NOMO-1 treated with DMSO at 0.1 percent for 48 hours (cell line): Measurements from ENCODE around the gene ROS1.
"Not testable (repeated sequence)": the region's sequence is repeated elsewhere in the genome, so short reads cannot be mapped to it uniquely, and the experiment has no call there.

Experiments
- DNase-seq: peaks from one replicate; lab custom pipeline; 2025; ENCODE audit not compliant: unreplicated experiment; lab: John Stamatoyannopoulos, UW

The ROS1 gene

GRCh38 chr6:117268924-117269323 lies 156.8 kb downstream of the ROS1 start:
- DNase-seq: no peak

GRCh38 chr6:117267766-117268534 lies 157.8 kb downstream of the ROS1 start:
- no peak for DNase-seq

- DNase-seq: no peak
Measured at GRCh38 chr6:117267054-117267347, 158.7 kb downstream of the ROS1 start.

GRCh38 chr6:117266257-117267053 lies 159.3 kb downstream of the ROS1 start:
- DNase-seq: no peak

GRCh38 chr6:117265410-117266256 lies 160.1 kb downstream of the ROS1 start, which contains the start of gene VGLL2:
VGLL2 (plus strand) TSS chr6:117265558; CDS start chr6:117265764, 206 bp downstream.
- DNase-seq: no peak

GRCh38 chr6:117264692-117265409 lies 160.9 kb downstream of the ROS1 start:
- DNase-seq: no peak

- no peak for DNase-seq
Measured at GRCh38 chr6:117264369-117264691, 161.4 kb downstream of the ROS1 start.

GRCh38 chr6:117263353-117263927 lies 162.3 kb downstream of the ROS1 start:
- DNase-seq: no peak

- DNase-seq: no peak
Measured at GRCh38 chr6:117262799-117263198, 162.9 kb downstream of the ROS1 start.

GRCh38 chr6:117253785-117254184 lies 172.0 kb downstream of the ROS1 start:
- DNase-seq: no peak

- DNase-seq: not testable (repeated sequence)
Measured at GRCh38 chr6:117244979-117245378, 180.8 kb downstream of the ROS1 start.

- not testable (repeated sequence) for DNase-seq
Measured at GRCh38 chr6:117244571-117244970, 181.2 kb downstream of the ROS1 start.
